WTC11 (cell line): ENCODE results near the gene CA10.

Experiments used
- CREM ChIP-seq: sonication (generic); formaldehyde crosslinking; IDR thresholded peaks from 2 replicates; pipeline ENCODE4 v1.8.1; 2022; ENCODE audit warnings: mild to moderate bottlenecking, missing genetic modification reagents, moderate library complexity
- FOXP1 ChIP-seq: sonication (generic); formaldehyde crosslinking; IDR thresholded peaks from 2 replicates; pipeline ENCODE4 v1.8.0; 2022; ENCODE audit warnings: missing genetic modification reagents, mild to moderate bottlenecking, moderate library complexity, borderline replicate concordance
- GABPB1 ChIP-seq: sonication (generic); formaldehyde crosslinking; IDR thresholded peaks from 2 replicates; pipeline ENCODE4 v1.8.1; 2023; ENCODE audit warnings: mild to moderate bottlenecking, missing genetic modification reagents
- NR1H2 ChIP-seq: sonication (generic); formaldehyde crosslinking; IDR thresholded peaks from 2 replicates; pipeline ENCODE4 v1.9.0; 2021; ENCODE audit warnings: mild to moderate bottlenecking, moderate library complexity, missing genetic modification reagents
- SMAD4 ChIP-seq: sonication (generic); formaldehyde crosslinking; IDR thresholded peaks from 2 replicates; pipeline ENCODE4 v1.8.0; 2022; ENCODE audit warnings: mild to moderate bottlenecking, missing genetic modification reagents
- TF ChIP-seq, protein P1 (sequence below): sonication (generic); formaldehyde crosslinking; IDR thresholded peaks from 2 replicates; pipeline ENCODE4 v1.8.1; 2023; ENCODE audit warnings: mild to moderate bottlenecking, moderate library complexity, missing genetic modification reagents
- TF ChIP-seq, protein P2 (sequence below): fragments of 200-600 bp; IDR thresholded peaks from 2 replicates; pipeline ENCODE4 v1.8.0; 2022; ENCODE audit warnings: antibody characterized with exemption
- TF ChIP-seq, protein P3 (sequence below): sonication (generic); formaldehyde crosslinking; IDR thresholded peaks from 2 replicates; pipeline ENCODE4 v1.8.0; 2023; ENCODE audit warnings: missing genetic modification reagents, mild to moderate bottlenecking, borderline replicate concordance
- TF ChIP-seq, protein P4 (sequence below): sonication (generic); formaldehyde crosslinking; IDR thresholded peaks from 2 replicates; pipeline ENCODE4 v1.8.1; 2022; ENCODE audit warnings: missing genetic modification reagents, borderline replicate concordance

DNA sequence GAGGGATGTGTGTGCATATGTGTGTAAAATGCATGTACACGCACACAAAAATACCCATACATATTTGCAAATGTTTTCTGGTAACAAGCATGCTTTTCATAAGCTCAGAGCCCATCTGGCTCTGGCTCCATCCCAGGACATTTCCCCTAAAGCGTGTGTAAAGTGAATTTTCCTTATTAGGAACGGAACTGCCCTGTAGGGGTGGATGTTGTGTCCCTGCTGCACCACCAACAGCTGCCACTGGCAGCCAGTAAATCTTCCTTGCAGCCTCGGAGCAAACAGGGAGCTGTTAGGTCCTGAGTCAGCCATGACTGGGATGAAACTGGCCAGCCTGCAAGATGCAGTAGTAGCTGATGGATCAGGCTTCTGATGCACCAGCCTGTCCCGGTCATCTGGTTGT, 504.6 kb downstream of the CA10 start:
- TF ChIP-seq, protein P1, sequence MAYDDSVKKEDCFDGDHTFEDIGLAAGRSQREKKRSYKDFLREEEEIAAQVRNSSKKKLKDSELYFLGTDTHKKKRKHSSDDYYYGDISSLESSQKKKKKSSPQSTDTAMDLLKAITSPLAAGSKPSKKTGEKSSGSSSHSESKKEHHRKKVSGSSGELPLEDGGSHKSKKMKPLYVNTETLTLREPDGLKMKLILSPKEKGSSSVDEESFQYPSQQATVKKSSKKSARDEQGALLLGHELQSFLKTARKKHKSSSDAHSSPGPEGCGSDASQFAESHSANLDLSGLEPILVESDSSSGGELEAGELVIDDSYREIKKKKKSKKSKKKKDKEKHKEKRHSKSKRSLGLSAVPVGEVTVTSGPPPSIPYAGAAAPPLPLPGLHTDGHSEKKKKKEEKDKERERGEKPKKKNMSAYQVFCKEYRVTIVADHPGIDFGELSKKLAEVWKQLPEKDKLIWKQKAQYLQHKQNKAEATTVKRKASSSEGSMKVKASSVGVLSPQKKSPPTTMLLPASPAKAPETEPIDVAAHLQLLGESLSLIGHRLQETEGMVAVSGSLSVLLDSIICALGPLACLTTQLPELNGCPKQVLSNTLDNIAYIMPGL (CRISPR knock-in tag) = no peak
- TF ChIP-seq NR1H2 (CRISPR knock-in tag) = no peak
- TF ChIP-seq, protein P2, sequence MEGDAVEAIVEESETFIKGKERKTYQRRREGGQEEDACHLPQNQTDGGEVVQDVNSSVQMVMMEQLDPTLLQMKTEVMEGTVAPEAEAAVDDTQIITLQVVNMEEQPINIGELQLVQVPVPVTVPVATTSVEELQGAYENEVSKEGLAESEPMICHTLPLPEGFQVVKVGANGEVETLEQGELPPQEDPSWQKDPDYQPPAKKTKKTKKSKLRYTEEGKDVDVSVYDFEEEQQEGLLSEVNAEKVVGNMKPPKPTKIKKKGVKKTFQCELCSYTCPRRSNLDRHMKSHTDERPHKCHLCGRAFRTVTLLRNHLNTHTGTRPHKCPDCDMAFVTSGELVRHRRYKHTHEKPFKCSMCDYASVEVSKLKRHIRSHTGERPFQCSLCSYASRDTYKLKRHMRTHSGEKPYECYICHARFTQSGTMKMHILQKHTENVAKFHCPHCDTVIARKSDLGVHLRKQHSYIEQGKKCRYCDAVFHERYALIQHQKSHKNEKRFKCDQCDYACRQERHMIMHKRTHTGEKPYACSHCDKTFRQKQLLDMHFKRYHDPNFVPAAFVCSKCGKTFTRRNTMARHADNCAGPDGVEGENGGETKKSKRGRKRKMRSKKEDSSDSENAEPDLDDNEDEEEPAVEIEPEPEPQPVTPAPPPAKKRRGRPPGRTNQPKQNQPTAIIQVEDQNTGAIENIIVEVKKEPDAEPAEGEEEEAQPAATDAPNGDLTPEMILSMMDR = no peak
- no peak for TF ChIP-seq CREM (CRISPR knock-in tag)
- no peak for TF ChIP-seq GABPB1
- no peak for TF ChIP-seq FOXP1 (CRISPR knock-in tag)
- no peak for TF ChIP-seq SMAD4
- TF ChIP-seq, protein P3, sequence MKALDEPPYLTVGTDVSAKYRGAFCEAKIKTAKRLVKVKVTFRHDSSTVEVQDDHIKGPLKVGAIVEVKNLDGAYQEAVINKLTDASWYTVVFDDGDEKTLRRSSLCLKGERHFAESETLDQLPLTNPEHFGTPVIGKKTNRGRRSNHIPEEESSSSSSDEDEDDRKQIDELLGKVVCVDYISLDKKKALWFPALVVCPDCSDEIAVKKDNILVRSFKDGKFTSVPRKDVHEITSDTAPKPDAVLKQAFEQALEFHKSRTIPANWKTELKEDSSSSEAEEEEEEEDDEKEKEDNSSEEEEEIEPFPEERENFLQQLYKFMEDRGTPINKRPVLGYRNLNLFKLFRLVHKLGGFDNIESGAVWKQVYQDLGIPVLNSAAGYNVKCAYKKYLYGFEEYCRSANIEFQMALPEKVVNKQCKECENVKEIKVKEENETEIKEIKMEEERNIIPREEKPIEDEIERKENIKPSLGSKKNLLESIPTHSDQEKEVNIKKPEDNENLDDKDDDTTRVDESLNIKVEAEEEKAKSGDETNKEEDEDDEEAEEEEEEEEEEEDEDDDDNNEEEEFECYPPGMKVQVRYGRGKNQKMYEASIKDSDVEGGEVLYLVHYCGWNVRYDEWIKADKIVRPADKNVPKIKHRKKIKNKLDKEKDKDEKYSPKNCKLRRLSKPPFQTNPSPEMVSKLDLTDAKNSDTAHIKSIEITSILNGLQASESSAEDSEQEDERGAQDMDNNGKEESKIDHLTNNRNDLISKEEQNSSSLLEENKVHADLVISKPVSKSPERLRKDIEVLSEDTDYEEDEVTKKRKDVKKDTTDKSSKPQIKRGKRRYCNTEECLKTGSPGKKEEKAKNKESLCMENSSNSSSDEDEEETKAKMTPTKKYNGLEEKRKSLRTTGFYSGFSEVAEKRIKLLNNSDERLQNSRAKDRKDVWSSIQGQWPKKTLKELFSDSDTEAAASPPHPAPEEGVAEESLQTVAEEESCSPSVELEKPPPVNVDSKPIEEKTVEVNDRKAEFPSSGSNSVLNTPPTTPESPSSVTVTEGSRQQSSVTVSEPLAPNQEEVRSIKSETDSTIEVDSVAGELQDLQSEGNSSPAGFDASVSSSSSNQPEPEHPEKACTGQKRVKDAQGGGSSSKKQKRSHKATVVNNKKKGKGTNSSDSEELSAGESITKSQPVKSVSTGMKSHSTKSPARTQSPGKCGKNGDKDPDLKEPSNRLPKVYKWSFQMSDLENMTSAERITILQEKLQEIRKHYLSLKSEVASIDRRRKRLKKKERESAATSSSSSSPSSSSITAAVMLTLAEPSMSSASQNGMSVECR (CRISPR knock-in tag) = no peak
- TF ChIP-seq, protein P4, sequence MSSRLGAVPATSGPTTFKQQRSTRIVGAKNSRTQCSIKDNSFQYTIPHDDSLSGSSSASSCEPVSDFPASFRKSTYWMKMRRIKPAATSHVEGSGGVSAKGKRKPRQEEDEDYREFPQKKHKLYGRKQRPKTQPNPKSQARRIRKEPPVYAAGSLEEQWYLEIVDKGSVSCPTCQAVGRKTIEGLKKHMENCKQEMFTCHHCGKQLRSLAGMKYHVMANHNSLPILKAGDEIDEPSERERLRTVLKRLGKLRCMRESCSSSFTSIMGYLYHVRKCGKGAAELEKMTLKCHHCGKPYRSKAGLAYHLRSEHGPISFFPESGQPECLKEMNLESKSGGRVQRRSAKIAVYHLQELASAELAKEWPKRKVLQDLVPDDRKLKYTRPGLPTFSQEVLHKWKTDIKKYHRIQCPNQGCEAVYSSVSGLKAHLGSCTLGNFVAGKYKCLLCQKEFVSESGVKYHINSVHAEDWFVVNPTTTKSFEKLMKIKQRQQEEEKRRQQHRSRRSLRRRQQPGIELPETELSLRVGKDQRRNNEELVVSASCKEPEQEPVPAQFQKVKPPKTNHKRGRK (CRISPR knock-in tag) = no peak
